Neuronal stem cell (in vitro differentiated cells): Measurements from ENCODE around the gene PLIN5.
A peak's percentile ranks its signal among the peaks of the same experiment; 100 is the strongest.

Experiments
- DNase-seq: peaks from one replicate; pipeline ENCODE4 v3.0.0-alpha.2; 2013; ENCODE audit warnings: low spot score
- H2AFZ ChIP-seq: one replicate; pipeline ENCODE4 v1.6.1; 2013; ENCODE audit warnings: mild to moderate bottlenecking, low read length, inconsistent platforms
- H2AK5ac ChIP-seq: 2 replicates; pipeline ENCODE4 v1.6.1; 2013; ENCODE audit warnings: low read depth, mild to moderate bottlenecking, inconsistent platforms, low read length, moderate library complexity, mixed read lengths
- H2BK120ac ChIP-seq: 2 replicates; pipeline ENCODE4 v1.6.1; 2013; ENCODE audit warnings: low read depth, mild to moderate bottlenecking, inconsistent platforms, low read length, moderate library complexity, mixed read lengths
- H2BK12ac ChIP-seq: one replicate; pipeline ENCODE4 v1.6.1; 2013; ENCODE audit warnings: low read length, inconsistent platforms
- H2BK15ac ChIP-seq: 2 replicates; pipeline ENCODE4 v1.6.1; 2013; ENCODE audit warnings: mild to moderate bottlenecking, low read length, inconsistent platforms, mixed read lengths
- H2BK5ac ChIP-seq: one replicate; pipeline ENCODE4 v1.6.1; 2013; ENCODE audit warnings: inconsistent platforms, mild to moderate bottlenecking, low read length, moderate library complexity
- H3K14ac ChIP-seq: one replicate; pipeline ENCODE4 v1.6.1; 2013; ENCODE audit warnings: low read length, inconsistent platforms
- H3K18ac ChIP-seq: 2 replicates; pipeline ENCODE4 v1.6.1; 2013; ENCODE audit warnings: low read length, inconsistent platforms
- H3K23ac ChIP-seq: 2 replicates; pipeline ENCODE4 v1.6.1; 2013; ENCODE audit warnings: low read depth, mild to moderate bottlenecking, mixed read lengths, low read length, inconsistent platforms; ENCODE audit not compliant: poor library complexity
- H3K27ac ChIP-seq: replicated peaks from 3 replicates; pipeline ENCODE4 v1.5.1; 2013; ENCODE audit warnings: low read length, inconsistent platforms
- H3K27me3 ChIP-seq, 3 experiments: 2 replicates each; pipeline ENCODE4 v1.6.1; 2013; ENCODE audit warnings: low read length in 3 of 3, mild to moderate bottlenecking in 2 of 3, inconsistent platforms in 1 of 3, low read depth in 1 of 3, mixed read lengths in 1 of 3, moderate library complexity in 1 of 3; ENCODE audit not compliant: control insufficient read depth in 3 of 3, insufficient read depth in 3 of 3
- H3K36me3 ChIP-seq, 2 donors: replicated peaks in 1 of 2; 2 replicates each; pipeline ENCODE4 v1.6.1; 2013; ENCODE audit warnings: low read length in 2 of 2; ENCODE audit not compliant: control insufficient read depth in 2 of 2, insufficient read depth in 2 of 2
- H3K4ac ChIP-seq: 2 replicates; pipeline ENCODE4 v1.6.1; 2013; ENCODE audit warnings: inconsistent platforms, mild to moderate bottlenecking, low read length, moderate library complexity
- H3K4me1 ChIP-seq, 2 donors: 1 replicate in 1 of 2; 2 replicates in 1 of 2; pipeline ENCODE4 v1.6.1; 2013; ENCODE audit warnings: low read length in 2 of 2, low read depth in 1 of 2; ENCODE audit not compliant: control insufficient read depth in 2 of 2, insufficient read depth in 1 of 2
- H3K4me2 ChIP-seq: one replicate; pipeline ENCODE4 v1.6.1; 2013; ENCODE audit warnings: mild to moderate bottlenecking, low read length, inconsistent platforms; ENCODE audit not compliant: insufficient read depth, poor library complexity, severe bottlenecking
- H3K4me3 ChIP-seq, 2 donors: 2 replicates each; pipeline ENCODE4 v1.5.1; 2013; ENCODE audit warnings: low read length in 2 of 2, mild to moderate bottlenecking in 2 of 2, inconsistent platforms in 1 of 2, moderate library complexity in 1 of 2
- H3K79me1 ChIP-seq: one replicate; pipeline ENCODE4 v1.6.1; 2013; ENCODE audit warnings: low read depth, mild to moderate bottlenecking, inconsistent platforms, low read length, moderate library complexity
- H3K9ac ChIP-seq: one replicate; pipeline ENCODE4 v1.6.1; 2013; ENCODE audit warnings: mild to moderate bottlenecking, low read depth, low read length, inconsistent platforms; ENCODE audit not compliant: poor library complexity
- H3K9me3 ChIP-seq, 2 donors: replicated peaks in 1 of 2; 2 replicates each; pipeline versions ENCODE3 to v1.6.1; 2013; ENCODE audit warnings: low read length in 2 of 2, mild to moderate bottlenecking in 2 of 2, inconsistent platforms in 1 of 2, low read depth in 1 of 2, mixed read lengths in 1 of 2, moderate library complexity in 1 of 2; ENCODE audit not compliant: control insufficient read depth in 2 of 2, insufficient read depth in 1 of 2
- H4K8ac ChIP-seq: one replicate; pipeline ENCODE4 v1.6.1; 2013; ENCODE audit warnings: low read depth, mild to moderate bottlenecking, inconsistent platforms, low read length, moderate library complexity
- H4K91ac ChIP-seq: one replicate; pipeline ENCODE4 v1.6.1; 2013; ENCODE audit warnings: low read length, low read depth, mild to moderate bottlenecking, inconsistent platforms; ENCODE audit not compliant: poor library complexity
- WGBS, 2 donors: extraction: QIAGEN DNeasy Blood & Tissue Kit; methylation state at CpG; one replicate each; pipeline ENCODE4 v1.1.7; 2013; ENCODE audit warnings: missing lambda C conversion rate in 2 of 2, mixed read lengths in 1 of 2; ENCODE audit not compliant: insufficient read length in 2 of 2, insufficient replicate concordance in 1 of 2; ENCODE audit errors: extremely low coverage in 2 of 2; 5-methylcytosine and 5-hydroxymethylcytosine counted together

PLIN5 gene

DNA sequence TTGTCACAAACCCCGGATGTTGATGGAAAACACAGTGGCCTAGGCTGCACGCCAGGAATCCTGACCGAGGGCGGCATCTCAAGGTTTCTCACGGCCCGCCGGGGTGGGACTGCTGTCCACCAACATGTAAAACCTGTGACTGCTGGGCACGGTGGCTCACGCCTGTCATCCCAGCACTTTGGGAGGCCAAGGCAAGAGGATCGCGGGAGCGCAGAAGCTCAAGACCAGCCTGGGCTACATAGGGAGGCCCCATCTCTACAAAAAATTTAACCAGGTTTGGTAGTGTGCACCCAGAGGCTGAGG, 27.9 kb downstream of the PLIN5 start:
- Histone ChIP-seq H3K23ac (no peak overlapping the region), H3K4me3 (no peak overlapping the region), H2BK5ac (no peak overlapping the region), H3K4me2 (no peak overlapping the region), H2AFZ (no peak overlapping the region), H4K91ac (no peak overlapping the region), H2BK120ac (no peak overlapping the region), H3K79me1 (peaks cover 6% of the 10 kb centered on the region), H3K4me1 (peaks cover 0 to 11% of the 10 kb centered on the region in 2 donors), H3K18ac (no peak overlapping the region), H3K36me3 (peaks cover 23 to 26% of the 10 kb centered on the region in 2 donors), H3K9ac (no peak overlapping the region), H2AK5ac (no peak overlapping the region), H3K4ac (no peak overlapping the region), H3K9me3 (no peaks in the 10 kb centered on the region), H3K27me3 (peaks cover 0 to 4% (median 0%) of the 10 kb centered on the region in 3 experiments), H3K14ac (no peak overlapping the region), H3K27ac (no peak overlapping the region), H2BK12ac (no peak overlapping the region), H2BK15ac (no peak overlapping the region), H4K8ac (peak overlapping the region; percentile 17)
- DNase-seq = no peak
- WGBS, 2 donors = no CpG with 5 or more reads among the region's 12 CpGs

DNA sequence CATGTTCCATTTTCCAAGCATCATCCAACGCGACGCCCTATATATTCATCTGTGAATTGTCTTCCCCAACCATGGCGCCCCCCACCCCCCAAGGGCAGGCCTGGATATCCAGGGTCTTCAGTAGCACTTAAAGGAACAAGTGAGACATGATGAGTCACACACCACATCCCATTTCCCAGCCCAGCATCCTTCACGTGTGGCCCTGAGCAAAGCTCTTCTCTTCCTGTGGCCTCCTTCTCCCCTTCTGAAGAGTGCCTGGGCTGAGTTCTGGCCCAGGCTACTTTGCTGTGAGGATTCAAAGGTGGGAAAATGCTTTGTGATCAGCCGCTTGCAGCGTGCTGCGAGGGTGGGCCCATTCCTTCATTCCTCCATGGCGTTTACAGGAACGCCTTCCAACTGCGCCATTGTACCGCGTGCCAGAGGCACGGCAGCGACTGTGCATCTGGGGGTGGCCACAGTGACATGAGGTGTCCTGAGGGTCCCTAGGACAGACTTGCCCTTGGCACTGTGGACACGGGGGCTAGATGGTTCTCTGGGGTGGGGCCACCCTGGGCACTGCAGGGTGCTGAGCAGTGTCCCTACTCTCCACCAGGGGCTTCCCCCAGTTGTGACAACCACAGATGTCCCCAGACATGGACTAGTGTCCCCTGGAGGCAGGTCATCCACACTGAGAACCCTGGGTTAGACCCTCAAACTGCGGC, 28.4 kb downstream of the PLIN5 start:
- Histone ChIP-seq H3K36me3 (peaks cover 25 to 30% of the 10 kb centered on the region in 2 donors), H3K18ac (no peak overlapping the region), H3K27ac (no peak overlapping the region), H3K79me1 (peaks cover 6% of the 10 kb centered on the region), H2BK12ac (peak overlapping the region; percentile 41), H3K9ac (no peak overlapping the region), H3K23ac (no peak overlapping the region), H2BK5ac (peak overlapping the region; percentile 66), H4K8ac (peak overlapping the region; percentile 17), H3K9me3 (no peaks in the 10 kb centered on the region), H2BK15ac (no peak overlapping the region), H4K91ac (no peak overlapping the region), H2BK120ac (no peak overlapping the region), H2AFZ (no peak overlapping the region), H3K14ac (no peak overlapping the region), H3K4me1 (peaks cover 0 to 11% of the 10 kb centered on the region in 2 donors), H3K4ac (no peak overlapping the region), H2AK5ac (no peak overlapping the region), H3K4me2 (no peak overlapping the region), H3K4me3 (peak overlapping the region in 1 of 2 donors; percentile 10), H3K27me3 (no peaks in the 10 kb centered on the region)
- no peak for DNase-seq
- WGBS, 2 donors = no CpG with 5 or more reads among the region's 17 CpGs

DNA sequence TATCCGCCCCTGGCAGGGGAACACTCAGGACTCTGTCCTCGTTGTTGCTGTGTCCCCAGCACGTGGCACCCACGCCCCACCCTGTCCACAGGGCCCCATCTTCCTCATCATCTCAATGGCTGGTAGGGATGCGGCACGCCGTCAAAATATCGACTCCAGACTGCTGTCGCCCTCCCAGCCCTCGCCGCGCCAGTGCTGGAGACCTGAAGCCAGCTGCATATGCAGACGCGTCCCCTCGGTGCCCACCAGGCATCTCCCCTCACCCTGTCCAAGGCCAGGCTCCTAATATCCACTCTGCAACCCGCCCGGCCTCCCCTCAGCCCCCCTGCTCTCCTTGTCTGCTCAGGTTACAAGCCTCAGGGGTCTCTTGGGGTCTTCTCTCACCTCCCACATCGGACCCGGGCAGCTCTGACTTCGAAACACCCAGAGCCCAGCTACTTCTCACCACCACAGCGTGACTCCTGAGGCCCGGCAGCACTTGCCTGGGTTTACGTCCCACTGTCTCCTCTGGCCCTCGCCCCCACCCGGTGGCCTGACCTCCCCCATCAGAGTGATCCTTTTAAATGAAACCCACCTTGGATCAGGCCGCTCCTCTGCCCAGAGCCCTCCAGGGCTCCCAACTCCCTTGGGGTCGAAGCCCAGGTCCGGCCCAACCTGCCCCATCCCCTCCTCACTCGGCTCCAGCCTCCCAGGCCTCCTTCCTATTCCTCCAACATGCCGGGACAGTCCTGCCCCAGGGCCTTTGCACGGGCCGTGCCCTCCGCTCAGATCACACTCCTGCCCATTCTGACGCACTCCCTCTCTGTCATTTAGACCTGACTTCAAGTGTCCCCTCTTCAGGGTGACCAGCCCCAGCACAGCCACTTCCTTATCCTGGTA, 29.2 kb downstream of the PLIN5 start:
- Histone ChIP-seq H2BK12ac (no peak overlapping the region), H4K91ac (no peak overlapping the region), H3K18ac (no peak overlapping the region), H3K4me2 (no peak overlapping the region), H2AK5ac (no peak overlapping the region), H3K4ac (no peak overlapping the region), H4K8ac (no peak overlapping the region), H3K36me3 (peaks cover 31 to 38% of the 10 kb centered on the region in 2 donors), H2BK120ac (peak overlapping the region; percentile 61), H2AFZ (no peak overlapping the region), H3K9me3 (no peaks in the 10 kb centered on the region), H3K14ac (no peak overlapping the region), H2BK15ac (no peak overlapping the region), H3K4me1 (peaks cover 0 to 11% of the 10 kb centered on the region in 2 donors), H3K23ac (peak overlapping the region; percentile 85), H3K4me3 (peak overlapping the region in 1 of 2 donors; percentile 10), H3K27ac (no peak overlapping the region), H2BK5ac (peak overlapping the region; percentile 66), H3K27me3 (no peaks in the 10 kb centered on the region), H3K79me1 (peaks cover 6% of the 10 kb centered on the region), H3K9ac (no peak overlapping the region)
- WGBS, 2 donors = no CpG with 5 or more reads among the region's 34 CpGs
- no peak for DNase-seq

DNA sequence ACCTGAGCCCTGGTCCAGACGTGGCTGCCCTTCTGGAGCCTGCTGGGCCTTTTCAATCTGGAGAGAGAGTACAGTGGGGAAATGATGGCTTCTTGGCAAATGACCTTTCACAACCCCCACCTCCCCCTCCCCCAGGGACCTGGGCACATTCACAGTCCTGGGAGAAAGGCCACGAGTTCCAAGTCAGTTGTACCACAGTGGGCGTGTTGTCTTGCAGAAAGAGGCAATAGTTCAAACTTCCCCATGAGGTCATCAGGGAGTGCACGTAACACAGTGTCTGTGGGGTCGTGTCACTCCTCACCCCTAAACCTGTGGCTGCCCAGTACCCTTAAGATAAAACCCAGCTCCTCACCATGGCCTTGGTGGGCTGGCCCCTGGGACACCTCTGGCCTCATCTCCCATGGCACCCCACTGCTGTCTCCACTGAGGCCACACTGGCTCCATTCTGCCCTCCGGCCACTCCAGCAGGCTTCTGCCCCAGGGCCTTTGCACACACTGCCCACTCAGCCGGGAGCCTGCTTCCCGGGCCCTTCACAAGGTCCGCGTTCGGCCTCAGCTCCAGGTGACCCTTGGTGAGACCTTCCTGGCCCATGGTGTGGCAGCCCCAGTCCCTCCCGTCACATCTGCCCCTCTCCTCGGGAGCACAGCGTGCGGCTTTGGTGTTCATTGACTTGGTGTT, 30.0 kb downstream of the PLIN5 start:
- Histone ChIP-seq H3K18ac (no peak overlapping the region), H3K9ac (no peak overlapping the region), H4K91ac (no peak overlapping the region), H3K4ac (no peak overlapping the region), H2AK5ac (no peak overlapping the region), H3K36me3 (peaks cover 34 to 45% of the 10 kb centered on the region in 2 donors), H3K27ac (no peak overlapping the region), H3K9me3 (no peaks in the 10 kb centered on the region), H3K4me2 (no peak overlapping the region), H3K4me1 (peaks cover 0 to 11% of the 10 kb centered on the region in 2 donors), H2BK5ac (peak overlapping the region; percentile 66), H3K27me3 (no peaks in the 10 kb centered on the region), H3K23ac (peak overlapping the region; percentile 85), H3K14ac (no peak overlapping the region), H3K4me3 (no peak overlapping the region), H3K79me1 (peaks cover 6% of the 10 kb centered on the region), H2BK120ac (peak overlapping the region; percentile 61), H2BK15ac (no peak overlapping the region), H2BK12ac (no peak overlapping the region), H2AFZ (no peak overlapping the region), H4K8ac (no peak overlapping the region)
- DNase-seq = no peak
- WGBS, 2 donors = no CpG with 5 or more reads among the region's 15 CpGs
